ENCODE data around the gene NXPH1.

The NXPH1 gene

GRCh38 chr7:8422177-8422576 lies 11.2 kb upstream of the NXPH1 start:
- TF ChIP-seq CTCF (IDR thresholded peaks at IDR 0.05; ENCODE audit: low read length, missing control alignments): no peak
- no peak for DNase-seq (ENCODE audit: low read depth)
- H3K4me3 ChIP-seq (replicated peaks; ENCODE audit: low read depth, low read length): no peak overlapping the region

GRCh38 chr7:8423057-8423456 lies 10.4 kb upstream of the NXPH1 start:
- no peak for TF ChIP-seq CTCF (IDR thresholded peaks at IDR 0.05; ENCODE audit: low read length, missing control alignments)
- DNase-seq (ENCODE audit: low read depth): no peak
- no peak overlapping the region for H3K4me3 ChIP-seq (replicated peaks; ENCODE audit: low read depth, low read length)

GRCh38 chr7:8425223-8425622 lies 8.2 kb upstream of the NXPH1 start:
- H3K4me3 ChIP-seq (replicated peaks; ENCODE audit: low read depth, low read length): no peak overlapping the region
- no peak for DNase-seq (ENCODE audit: low read depth)
- no peak for TF ChIP-seq CTCF (IDR thresholded peaks at IDR 0.05; ENCODE audit: low read length, missing control alignments)

- DNase-seq (ENCODE audit: low read depth): no peak
- TF ChIP-seq CTCF (IDR thresholded peaks at IDR 0.05; ENCODE audit: low read length, missing control alignments): no peak
- H3K4me3 ChIP-seq (replicated peaks; ENCODE audit: low read depth, low read length): no peak overlapping the region
These were observed 2.8 kb upstream of the NXPH1 start for GRCh38 chr7:8430643-8431042.

GRCh38 chr7:8434290-8435002 lies 1.0 kb downstream of the NXPH1 start:
- no peak overlapping the region for H3K4me3 ChIP-seq (replicated peaks; ENCODE audit: low read depth, low read length)
- DNase-seq (ENCODE audit: low read depth): no peak
- TF ChIP-seq CTCF (IDR thresholded peaks at IDR 0.05; ENCODE audit: low read length, missing control alignments): no peak

GRCh38 chr7:8435095-8435494 lies 1.7 kb downstream of the NXPH1 start:
- TF ChIP-seq CTCF (IDR thresholded peaks at IDR 0.05; ENCODE audit: low read length, missing control alignments): no peak
- DNase-seq (ENCODE audit: low read depth): no peak
- no peak overlapping the region for H3K4me3 ChIP-seq (replicated peaks; ENCODE audit: low read depth, low read length)
